ENCODE results near the gene CXCL16.

The CXCL16 gene

DNA sequence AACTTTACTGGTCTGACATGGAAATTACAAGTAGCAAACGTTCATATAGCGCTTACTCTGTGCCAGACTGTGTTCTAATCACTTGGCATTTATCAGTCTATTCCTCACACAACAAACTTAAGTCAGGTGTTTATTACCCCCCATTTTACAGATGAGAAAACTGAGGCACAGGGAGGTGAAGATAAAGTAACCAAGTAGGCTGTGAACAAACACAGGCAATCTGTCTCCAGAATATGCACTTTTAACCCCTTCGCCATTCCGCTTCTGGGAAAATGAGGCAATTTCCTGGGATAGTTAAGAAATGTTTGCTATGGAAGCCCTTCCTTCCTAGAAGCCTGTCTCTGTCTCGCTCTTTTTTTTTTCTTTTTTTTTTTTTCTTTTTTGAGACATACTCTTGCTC lies 12.2 kb upstream of the CXCL16 start:
- no peak for DNase-seq (ENCODE audit: extremely low read depth in 1 of 2, low read depth in 1 of 2)

DNA sequence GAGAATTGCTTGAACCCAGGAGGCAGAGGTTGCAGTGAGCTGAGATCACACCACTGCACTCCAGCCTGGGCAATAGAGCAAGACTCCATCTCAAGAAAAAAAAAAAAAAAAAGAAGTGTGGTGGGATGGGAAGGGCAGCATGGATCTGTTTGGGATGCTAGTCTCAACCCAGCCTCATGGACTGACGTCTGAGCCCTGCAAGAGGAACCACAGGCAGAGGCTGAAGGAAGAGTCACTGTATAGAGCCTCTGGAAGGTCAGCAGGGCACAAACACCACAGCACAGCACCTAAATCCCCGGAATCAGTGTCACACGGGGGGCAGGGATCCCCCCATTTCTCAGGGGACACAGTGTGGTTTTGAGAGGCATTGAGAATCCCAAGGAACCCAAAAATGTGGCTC lies 10.9 kb upstream of the CXCL16 start:
- no peak for DNase-seq (ENCODE audit: extremely low read depth in 1 of 2, low read depth in 1 of 2)

DNA sequence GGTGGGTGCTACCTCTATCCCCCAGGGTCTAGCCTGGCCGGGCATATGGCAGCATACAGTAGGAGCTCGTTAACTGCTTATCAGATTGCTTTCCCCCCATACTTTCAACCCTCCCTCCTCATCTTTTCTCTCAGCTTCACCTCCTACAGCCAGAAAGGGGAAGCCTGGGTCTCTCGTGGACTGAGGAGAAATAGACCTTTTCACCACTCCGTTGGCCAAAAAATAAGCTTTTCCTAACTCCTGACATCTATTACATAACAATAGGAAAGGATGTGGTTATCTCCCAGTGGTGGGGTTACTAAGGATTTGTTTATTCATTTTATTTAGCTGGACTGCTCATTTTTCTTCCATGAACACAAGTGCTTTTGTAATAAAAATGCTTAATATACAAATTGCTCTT lies 9.0 kb upstream of the CXCL16 start:
- no peak for DNase-seq (ENCODE audit: extremely low read depth in 1 of 2, low read depth in 1 of 2)

DNA sequence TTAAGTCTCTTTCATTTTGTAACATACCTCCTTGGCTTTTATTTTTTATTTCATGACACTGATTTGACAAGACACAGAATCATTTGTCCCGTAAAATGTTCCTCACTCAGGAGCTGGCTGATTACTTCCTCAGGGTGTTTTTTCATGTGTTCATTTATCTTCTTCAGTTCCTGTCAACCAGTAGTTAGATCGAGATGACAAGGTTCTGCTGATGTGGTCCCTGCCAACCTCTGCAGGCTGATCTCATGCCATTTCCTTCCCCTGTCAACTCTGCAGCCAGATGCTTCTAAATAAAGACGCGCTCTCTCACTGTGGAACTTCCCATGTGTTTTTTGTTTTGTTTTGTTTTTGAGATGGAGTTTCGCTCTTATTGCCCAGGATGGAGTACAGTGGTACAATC lies 8.1 kb upstream of the CXCL16 start:
- DNase-seq (ENCODE audit: extremely low read depth in 1 of 2, low read depth in 1 of 2), result no peak

DNA sequence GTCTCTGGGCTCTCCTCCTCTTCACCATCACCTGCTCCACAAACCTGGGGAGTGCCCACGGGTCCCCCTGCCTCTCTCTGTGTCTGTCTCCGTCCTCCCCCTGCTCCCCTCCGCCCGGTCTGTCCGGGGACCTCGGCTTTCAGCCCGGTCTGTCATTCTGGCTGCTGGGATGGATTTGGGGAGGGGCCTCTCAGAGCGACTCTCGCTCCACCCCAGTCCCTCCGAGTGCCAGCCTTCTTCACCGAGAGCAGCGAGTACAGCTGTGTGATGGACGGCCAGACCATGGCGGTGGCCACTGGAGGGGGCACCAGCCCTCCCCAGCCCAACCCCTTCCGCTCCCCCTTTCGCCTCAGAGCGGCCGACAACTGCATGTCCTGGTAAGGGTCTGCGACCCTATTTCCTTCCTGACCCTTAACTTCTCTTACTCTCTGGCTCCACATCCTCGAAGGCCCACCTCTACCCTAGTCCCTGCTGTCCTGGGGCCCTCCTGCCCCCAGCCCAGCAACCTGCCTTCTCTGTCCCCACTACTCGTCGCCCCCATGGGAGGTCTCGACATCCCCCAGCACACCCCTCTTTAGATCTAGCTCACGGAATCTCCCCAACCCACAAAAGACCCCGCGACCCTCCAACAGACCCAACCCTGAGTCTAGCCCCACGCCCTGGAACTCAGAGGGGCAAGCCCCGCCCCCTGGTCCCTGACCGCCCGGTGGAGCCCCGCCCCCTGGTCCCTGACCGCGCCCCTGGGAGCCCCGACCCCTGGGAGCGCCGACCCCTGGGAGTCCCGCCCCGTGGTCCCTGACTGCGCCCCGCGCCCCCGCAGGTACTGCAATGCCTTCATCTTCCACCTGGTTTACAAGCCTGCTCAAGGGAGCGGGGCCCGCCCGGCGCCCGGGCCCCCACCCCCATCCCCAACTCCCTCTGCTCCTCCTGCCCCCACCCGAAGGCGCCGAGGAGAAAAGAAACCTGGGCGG lies 5.6 kb upstream of the CXCL16 start:
- DNase-seq (ENCODE audit: extremely low read depth in 1 of 2, low read depth in 1 of 2), result no peak

DNA sequence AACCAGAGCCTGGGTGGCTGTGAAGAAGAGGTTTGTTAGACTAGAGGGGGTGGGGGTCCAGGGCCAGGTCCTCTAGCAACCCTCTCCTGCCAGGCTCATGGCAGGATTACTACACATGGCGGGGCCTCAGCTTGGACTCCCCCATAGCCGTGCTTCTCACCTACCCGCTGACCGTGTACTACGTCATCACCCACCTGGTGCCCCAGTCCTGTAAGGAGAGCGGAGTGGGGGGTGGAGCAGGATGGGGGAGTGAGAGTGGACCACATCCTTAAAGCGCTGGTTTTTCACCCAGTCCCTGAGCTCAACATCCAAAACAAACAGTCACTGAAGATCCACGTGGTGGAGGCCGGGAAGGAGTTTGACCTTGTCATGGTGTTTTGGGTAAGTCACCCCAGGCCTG lies 4.2 kb upstream of the CXCL16 start:
- DNase-seq (ENCODE audit: extremely low read depth in 1 of 2, low read depth in 1 of 2), result no peak

DNA sequence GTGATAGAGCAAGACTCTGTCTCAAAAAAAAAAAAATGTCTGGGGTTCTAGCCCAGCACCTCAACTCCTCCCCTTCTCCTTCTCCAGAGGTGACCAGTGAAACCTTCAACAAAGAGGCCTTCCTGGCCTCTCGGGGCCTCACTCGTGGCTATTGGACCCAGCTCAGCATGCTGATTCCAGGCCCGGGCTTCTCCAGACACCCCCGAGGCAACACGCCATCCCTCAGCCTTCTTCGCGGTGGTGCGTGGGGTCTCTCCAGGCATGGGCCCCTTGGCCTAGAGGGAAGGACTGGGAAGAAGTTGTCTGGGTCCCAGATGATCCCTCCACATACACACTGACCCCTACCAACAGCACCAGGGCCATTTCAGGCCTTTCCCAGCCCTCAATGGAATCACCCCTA lies 3.5 kb upstream of the CXCL16 start:
- no peak for DNase-seq (ENCODE audit: extremely low read depth in 1 of 2, low read depth in 1 of 2)

DNA sequence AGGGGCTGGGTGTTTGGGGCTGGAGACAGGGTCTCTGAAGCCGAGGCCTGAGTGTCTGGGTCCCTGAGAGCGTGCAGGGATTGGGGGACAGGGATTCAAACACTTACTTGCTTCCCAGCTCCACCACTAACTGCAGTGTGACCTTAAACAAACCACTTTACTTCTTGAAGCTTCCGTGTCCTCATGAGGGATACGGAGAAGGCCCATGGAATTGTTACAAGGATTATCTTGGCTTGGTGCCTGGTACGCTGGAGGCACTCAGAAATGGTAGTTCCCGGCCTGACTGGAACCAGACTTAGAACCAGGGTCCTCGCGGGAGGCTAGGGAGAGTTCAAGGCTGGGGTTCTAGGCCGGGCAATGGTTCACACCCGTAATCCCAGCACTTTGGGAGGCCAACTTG lies 2.9 kb upstream of the CXCL16 start:
- DNase-seq (ENCODE audit: extremely low read depth in 1 of 2, low read depth in 1 of 2), result no peak

DNA sequence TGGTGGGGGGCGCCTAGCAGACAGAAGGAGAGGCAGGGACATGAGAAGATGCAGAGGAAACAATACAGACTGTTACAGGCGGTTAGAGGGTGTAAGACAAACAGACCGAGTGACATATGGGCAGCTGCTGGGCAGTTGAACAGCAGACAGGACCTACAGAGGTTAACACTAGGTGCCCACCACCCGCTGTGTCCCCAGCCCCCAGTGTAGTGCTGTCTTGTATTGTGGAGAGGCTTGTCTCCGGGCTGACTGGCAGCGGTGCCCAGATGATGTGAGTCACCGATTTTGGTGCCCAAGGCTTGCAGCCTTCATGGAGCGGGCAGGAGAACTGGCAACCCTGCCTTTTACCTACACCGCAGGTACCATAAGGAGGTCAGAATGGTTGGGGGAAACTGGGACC lies 2.4 kb upstream of the CXCL16 start:
- no peak for DNase-seq (ENCODE audit: extremely low read depth in 1 of 2, low read depth in 1 of 2)

DNA sequence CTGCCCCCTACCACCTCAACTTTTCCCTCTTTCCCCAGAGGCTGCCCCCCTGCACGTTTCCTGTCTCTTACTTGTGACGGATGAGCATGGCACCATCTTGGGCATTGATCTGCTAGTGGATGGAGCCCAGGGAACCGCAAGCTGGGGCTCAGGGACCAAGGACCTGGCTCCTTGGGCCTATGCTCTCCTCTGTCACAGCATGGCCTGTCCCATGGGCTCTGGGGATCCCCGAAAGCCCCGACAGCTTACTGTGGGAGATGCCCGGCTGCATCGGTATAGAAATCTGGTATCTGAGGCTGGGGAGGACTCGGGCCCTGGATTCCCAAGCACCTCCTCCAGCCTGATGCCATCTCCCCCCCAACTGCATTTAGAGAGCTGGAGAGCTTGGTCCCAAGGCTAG lies 1.8 kb upstream of the CXCL16 start:
- no peak for DNase-seq (ENCODE audit: extremely low read depth in 1 of 2, low read depth in 1 of 2)

DNA sequence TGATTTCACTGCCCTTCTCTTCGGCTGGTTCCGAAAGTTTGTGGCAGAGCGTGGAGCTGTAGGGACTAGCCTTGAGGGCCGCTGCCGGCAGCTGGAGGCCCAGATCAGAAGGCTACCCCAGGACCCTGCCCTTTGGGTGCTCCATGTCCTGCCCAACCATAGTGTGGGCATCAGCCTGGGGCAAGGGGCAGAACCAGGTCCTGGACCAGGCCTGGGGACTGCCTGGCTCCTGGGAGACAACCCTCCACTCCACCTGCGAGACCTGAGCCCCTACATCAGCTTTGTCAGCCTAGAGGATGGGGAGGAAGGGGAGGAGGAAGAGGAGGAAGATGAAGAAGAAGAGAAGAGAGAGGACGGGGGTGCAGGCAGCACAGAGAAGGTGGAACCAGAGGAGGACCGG lies 856 bp upstream of the CXCL16 start:
- no peak for DNase-seq (ENCODE audit: extremely low read depth in 1 of 2, low read depth in 1 of 2)

DNA sequence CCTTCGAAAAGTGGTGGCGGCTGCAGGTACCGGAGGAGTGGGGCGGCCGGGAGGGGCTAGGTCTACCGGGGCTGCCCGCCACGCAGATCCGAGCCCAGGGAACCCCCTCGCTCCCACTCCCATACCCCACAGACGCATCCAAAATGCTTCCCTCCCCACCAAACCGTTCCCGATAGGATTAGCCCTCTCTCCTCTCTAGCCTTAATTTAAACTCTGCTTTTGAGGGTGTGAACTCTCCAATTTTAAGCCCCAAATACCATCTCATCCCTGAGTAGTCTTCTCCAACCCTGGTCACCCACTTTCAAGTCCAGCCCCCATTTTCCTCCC lies 260 bp upstream of the CXCL16 start:
- no peak for DNase-seq (ENCODE audit: extremely low read depth in 1 of 2, low read depth in 1 of 2)

DNA sequence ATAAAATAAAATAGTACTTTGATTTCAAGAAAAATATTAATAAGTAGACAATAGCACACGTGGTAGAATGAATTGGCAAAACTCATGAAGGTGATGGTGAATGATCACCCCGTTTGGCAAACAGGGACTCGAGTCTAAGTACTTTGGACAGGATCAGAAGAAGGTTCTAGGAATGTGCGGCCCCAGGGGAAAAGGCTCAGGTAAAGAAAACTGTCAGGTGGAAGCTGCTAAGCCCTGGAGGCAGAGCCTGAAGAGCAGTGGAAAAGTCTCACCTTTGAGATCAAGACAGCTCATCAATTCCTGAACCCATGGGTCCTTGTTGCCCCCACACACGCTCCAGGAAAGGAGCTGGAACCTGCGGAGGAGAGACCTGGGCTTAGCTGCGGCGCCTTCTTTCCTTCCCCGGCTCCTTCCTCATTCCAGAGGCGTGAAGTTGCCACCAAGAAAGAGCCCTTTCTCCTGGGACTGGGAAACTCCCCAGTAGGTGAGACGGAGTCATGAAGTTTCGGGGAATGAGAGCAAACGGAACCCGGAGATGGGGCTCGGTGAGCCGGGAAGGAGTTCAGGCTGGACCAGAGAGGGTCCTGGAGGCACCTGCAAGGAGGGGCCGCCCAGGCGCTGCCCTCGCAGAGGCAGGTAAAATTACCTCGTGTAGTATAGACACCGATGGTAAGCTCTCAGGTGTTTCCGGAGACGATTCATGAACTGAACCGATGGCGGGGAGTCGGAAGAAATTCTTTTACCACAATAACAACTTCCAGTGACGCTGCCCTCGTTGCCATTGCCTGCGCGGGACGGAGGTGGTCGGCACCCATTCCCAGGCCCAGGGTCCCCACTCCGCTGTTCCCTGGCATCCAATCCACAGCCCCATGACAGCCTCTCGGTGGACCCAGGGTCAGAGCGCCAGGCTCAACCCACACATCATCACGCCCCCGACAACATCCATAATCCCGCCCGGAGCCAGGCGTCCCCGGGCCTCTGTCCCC lies 1.3 kb downstream of the CXCL16 start:
- no peak for DNase-seq (ENCODE audit: extremely low read depth in 1 of 2, low read depth in 1 of 2)

DNA sequence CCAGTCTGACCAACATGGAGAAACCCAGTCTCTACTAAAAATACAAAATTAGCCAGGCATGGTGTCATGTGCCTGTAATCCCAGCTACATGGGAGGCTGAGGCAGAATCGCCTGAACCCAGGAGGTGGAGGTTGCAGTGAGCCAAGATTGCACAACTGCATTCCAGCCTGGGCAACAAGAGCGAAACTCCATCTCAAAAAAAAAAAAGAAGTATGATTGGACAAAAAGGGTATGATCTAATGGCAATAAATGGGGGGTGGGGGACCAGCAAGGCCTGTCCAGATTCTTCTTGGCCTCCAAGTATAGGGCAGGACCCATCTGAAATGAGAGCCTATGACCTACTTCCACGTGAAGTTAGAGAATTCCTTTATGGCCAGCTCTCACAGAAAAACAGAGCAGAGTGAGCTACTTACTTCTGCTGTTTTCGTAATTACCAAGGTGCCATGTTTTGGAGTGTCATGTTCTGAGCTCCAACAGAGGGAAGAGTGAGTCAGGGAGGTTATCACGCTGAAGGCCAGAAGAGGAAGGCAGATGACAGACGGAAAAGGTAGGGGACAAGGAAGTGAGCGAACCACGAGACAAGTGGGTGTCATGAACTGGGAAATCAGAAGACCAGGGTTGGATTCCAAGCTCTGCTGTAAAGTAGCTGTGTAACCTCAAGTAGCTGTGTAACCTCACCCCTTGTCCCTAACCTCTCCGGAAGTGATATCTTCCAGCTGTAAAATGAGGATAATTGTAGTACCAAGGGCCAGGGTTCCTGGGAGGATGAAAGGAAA lies 3.7 kb downstream of the CXCL16 start:
- DNase-seq (ENCODE audit: extremely low read depth in 1 of 2, low read depth in 1 of 2), result no peak

DNA sequence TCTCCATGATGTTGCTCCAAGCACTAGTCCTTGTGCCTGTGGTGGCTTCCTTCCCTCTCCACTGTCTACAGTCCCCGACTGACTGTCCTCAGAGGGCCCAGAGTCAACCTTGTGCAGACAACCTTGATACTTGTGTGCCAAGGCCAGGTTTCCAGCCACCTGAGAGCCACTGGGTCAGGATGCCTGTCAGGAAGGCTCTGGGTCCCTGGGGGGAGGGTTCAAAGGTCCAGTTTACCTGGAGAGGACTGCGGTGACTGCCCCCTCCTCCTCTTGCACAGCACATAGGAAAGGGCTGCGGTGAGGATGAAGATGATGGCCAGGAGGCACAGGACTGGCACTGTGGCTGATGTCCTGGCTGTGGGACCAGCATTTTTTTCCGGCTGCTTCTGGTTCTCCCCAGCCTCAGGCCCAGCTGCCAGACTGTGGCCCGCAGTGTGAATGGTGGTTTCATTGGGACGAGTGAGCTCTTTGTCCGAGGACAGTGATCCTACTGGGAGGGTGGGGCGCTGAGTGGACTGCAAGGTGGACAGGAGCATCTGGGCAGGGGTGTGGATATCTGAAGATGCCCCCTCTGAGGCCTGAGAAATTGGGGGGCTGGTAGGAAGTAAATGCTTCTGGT lies 4.8 kb downstream of the CXCL16 start:
- DNase-seq (ENCODE audit: extremely low read depth in 1 of 2, low read depth in 1 of 2), result no peak

DNA sequence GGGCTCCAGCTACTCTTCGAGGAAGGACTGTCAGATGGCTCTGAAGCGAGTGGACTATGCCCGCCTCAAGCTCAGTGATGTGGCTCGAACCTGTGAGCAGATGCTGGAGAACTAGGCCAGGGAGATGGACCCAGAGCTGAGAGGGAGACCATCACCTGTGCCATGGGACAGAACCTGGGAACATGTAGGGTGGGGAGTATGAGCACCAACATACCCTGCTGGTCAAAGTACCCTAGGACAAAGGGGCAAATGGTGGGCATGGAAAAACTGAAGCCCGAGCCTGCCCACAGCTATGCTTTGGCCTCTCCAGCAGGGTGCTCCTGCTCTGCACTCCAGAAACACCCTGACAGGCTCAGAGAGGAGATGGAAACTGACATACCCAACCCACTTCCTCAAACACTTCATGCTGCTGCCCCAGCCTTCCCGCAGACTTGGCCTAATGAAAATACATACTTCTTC lies 6.6 kb downstream of the CXCL16 start:
- DNase-seq (ENCODE audit: extremely low read depth in 1 of 2, low read depth in 1 of 2), result no peak

DNA sequence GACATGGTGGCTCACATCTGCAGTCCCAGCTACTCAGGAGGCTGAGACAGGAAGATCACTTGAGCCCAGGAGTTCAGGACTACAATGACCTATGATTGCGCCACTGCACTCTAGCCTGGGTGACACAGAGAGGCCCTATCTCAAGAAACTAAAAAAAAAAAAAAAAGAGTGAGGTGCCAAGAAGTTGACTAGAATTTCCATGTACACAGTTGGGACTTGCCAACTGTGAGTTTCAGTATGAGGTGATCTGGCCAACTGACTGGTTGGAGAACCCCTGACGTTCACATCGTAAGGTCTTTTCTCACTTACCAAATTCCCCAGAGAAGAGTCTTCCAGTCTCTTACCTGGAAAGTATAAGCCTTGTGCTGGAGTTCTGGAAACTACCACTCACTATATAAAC lies 11.6 kb downstream of the CXCL16 start:
- DNase-seq (ENCODE audit: extremely low read depth in 1 of 2, low read depth in 1 of 2), result no peak

DNA sequence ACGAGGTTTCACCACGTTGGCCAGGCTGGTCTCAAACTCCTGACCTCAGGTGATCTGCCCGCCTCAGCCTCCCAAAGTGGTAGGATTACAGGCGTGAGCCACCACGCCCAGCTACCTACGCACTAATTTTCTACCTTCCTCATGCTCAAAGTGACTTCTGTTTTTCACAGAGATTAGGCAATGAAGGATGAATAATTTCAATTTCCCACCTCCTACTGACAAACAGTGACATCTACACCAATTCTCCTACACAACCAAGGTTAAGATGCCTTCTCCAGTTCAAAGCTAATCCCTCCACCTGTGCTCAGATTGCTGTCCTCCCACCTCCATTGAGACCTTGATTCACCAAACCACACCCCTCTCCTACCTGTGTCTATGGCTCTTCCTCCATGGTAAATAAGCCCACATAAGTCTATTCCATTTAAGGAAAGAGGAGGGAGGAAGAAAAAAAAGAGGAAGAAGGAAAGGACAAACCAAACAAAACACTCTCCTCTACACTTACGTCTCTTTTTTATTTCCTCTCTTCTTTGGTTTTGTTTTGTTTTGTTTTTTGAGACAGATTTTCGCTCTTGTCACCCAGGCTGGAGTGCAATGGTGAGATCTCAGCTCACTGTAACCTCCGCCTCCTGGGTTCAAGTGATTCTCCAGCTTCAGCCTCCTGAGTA lies 13.9 kb downstream of the CXCL16 start:
- no peak for DNase-seq (ENCODE audit: extremely low read depth in 1 of 2, low read depth in 1 of 2)

DNA sequence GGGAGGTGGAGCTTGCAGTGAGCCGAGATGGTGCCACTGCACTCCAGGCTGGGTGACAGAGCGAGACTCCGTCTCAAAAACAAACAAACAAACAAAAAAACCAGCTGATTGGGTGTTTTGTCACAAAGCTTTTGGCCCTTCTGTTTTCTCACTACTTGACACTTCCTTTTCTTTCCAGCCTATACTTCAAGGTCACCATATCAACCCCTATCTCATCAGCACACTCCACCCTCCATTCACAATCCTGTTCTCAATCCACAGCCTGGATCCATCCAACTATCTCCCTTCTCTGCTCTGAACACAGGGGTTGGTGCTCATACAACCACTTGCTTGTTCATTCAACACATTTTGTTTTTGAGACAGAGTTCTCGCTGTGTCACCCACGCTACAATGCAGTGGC lies 15.1 kb downstream of the CXCL16 start:
- no peak for DNase-seq (ENCODE audit: extremely low read depth in 1 of 2, low read depth in 1 of 2)

DNA sequence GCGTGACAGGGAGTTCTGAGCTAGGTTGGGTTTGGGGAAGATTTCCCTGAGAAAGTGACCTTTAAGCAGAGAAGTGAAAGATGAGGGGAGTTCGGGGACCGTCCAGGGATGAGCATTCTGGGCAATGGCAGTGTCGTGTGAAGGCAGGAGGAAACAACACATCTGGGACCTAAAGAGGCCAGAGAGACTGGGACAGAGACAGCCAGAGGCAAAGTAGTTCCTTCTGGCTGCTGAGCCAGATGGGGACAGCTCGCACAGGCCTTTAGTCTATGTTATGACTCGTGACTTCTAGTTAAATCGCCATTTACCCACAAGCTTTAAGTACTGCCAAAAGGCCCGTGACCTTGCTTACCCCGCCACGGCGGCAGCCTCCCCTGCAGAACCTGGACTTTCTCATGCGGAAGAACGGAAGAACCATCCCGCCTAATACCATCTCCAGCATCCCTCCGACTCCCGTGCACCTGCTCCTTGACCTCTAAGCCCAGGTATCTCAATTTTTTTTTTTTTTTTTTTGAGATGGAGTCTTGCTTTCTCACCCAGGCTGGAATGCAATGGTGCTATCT lies 17.0 kb downstream of the CXCL16 start:
- no peak for DNase-seq (ENCODE audit: extremely low read depth in 1 of 2, low read depth in 1 of 2)
